HCT116 (cell line): ENCODE measurements around the gene SLC39A13. TPM values are rescaled to one million over a fixed set of nuclear protein-coding genes. Genes with fewer than 3 reads are reported as not detected.

ENCODE experiments used
- ATAC-seq: fragments of 200-7000 bp; cut with Tn5 transposase; 2 replicates; pipeline ENCODE4 v1.9.1; 2020; ENCODE audit warnings: mild to moderate bottlenecking, moderate library complexity
- BruUV-seq: library from RNA; stranded (reverse); fragments of 400-500 nt; replicated peaks from 2 replicates; lab custom pipeline; 2021; lab: Mats Ljungman, UMichigan
- CTCF ChIA-PET: fragments of 300-600 bp; sonication (Branson Sonifier 250); formaldehyde crosslinking; loops from one replicate; lab custom pipeline; 2021; ENCODE audit warnings: antibody characterized with exemption; lab: Charles Lee
- POLR2A ChIA-PET: fragments of 300-600, 350-600 bp; sonication (Branson Sonifier 250); formaldehyde crosslinking; loops from one replicate; lab custom pipeline; 2021; ENCODE audit warnings: antibody characterized with exemption; lab: Charles Lee
- RAD21 ChIA-PET, 2 experiments: fragments of 300-600 bp; sonication (Branson Sonifier 250); formaldehyde crosslinking; loops; one replicate each; lab custom pipeline; 2023; ENCODE audit warnings: low total read pairs in 2 of 2; ENCODE audit not compliant: uncharacterized antibody in 2 of 2, unreplicated experiment in 2 of 2, low non-redundant PET in 1 of 2; lab: Charles Lee
- DNase-seq: peaks from one replicate; pipeline ENCODE4 v3.0.0-alpha.2; 2010; ENCODE audit warnings: low read depth, low spot score
- H2AFZ ChIP-seq: fragments of 200-600 bp; shearing (Covaris generic), sonication (generic); 2 replicates; pipeline ENCODE4 v1.6.1; 2017; ENCODE audit warnings: low read depth, mixed run types, mixed read lengths, antibody characterized with exemption, low read length; ENCODE audit not compliant: poor library complexity, severe bottlenecking
- H3K27ac ChIP-seq: 2 replicates; pipeline ENCODE4 v1.5.1; 2012; ENCODE audit warnings: low read depth, low read length
- H3K27me3 ChIP-seq: fragments of 200-600 bp; sonication (generic); 2 replicates; pipeline ENCODE4 v1.6.1; 2016; ENCODE audit warnings: mixed run types, low read length, mixed read lengths; ENCODE audit not compliant: insufficient read depth
- H3K36me3 ChIP-seq, 2 experiments: fragments of 200-500 bp in 1 of 2; fragments of 200-600 bp in 1 of 2; sonication (Bioruptor generic) in 1 of 2; sonication (generic) in 1 of 2; 2 replicates each; pipeline versions ENCODE4 v1.5.1 to v1.6.1; 2014 to 2016; ENCODE audit warnings: low read length in 2 of 2, inconsistent platforms in 1 of 2, mixed read lengths in 1 of 2, mixed run types in 1 of 2; ENCODE audit not compliant: insufficient read depth in 2 of 2, control insufficient read depth in 1 of 2
- H3K4me1 ChIP-seq, 2 experiments: fragments of 200-600 bp in 1 of 2; sonication (generic) in 1 of 2; 2 replicates each; pipeline versions ENCODE4 v1.5.1 to v1.6.1; 2012 to 2017; ENCODE audit warnings: low read length in 2 of 2, inconsistent platforms in 1 of 2, mild to moderate bottlenecking in 1 of 2, mixed read lengths in 1 of 2, mixed run types in 1 of 2, moderate library complexity in 1 of 2; ENCODE audit not compliant: insufficient read depth in 2 of 2, control insufficient read depth in 1 of 2
- H3K4me2 ChIP-seq: fragments of 200-600 bp; sonication (generic); 2 replicates; pipeline ENCODE4 v1.6.1; 2017; ENCODE audit warnings: mixed run types, low read length, mixed read lengths
- H3K4me3 ChIP-seq, 2 experiments: fragments of 200-600 bp in 1 of 2; sonication (generic) in 1 of 2; replicated peaks in 1 of 2; 2 replicates each; pipeline ENCODE4 v1.5.1; 2011 to 2016; ENCODE audit warnings: low read length in 2 of 2, control low read depth in 1 of 2, low read depth in 1 of 2, mild to moderate bottlenecking in 1 of 2, mixed read lengths in 1 of 2, mixed run types in 1 of 2
- H3K79me2 ChIP-seq: fragments of 200-600 bp; sonication (generic); 2 replicates; pipeline ENCODE4 v1.6.1; 2017; ENCODE audit warnings: mild to moderate bottlenecking, mixed run types, low read length, moderate library complexity, mixed read lengths; ENCODE audit not compliant: insufficient read depth
- H3K9ac ChIP-seq: fragments of 200-600 bp; sonication (generic); 2 replicates; pipeline ENCODE4 v1.6.1; 2016; ENCODE audit warnings: low read length, mixed read lengths
- H3K9me2 ChIP-seq: fragments of 200-600 bp; sonication (generic), shearing (Covaris generic); 2 replicates; pipeline ENCODE4 v1.6.1; 2017; ENCODE audit warnings: mixed run types, mild to moderate bottlenecking, moderate library complexity; ENCODE audit not compliant: insufficient read depth
- H3K9me3 ChIP-seq, 2 experiments: fragments of 200-500 bp in 1 of 2; fragments of 200-600 bp in 1 of 2; sonication (Bioruptor generic) in 1 of 2; sonication (generic) in 1 of 2; 2 replicates each; pipeline ENCODE4 v1.6.1; 2014 to 2017; ENCODE audit warnings: low read length in 2 of 2, mixed read lengths in 2 of 2, inconsistent platforms in 1 of 2, low read depth in 1 of 2, mild to moderate bottlenecking in 1 of 2, mixed run types in 1 of 2, moderate library complexity in 1 of 2; ENCODE audit not compliant: control insufficient read depth in 1 of 2, insufficient read depth in 1 of 2
- H4K20me1 ChIP-seq: fragments of 200-600 bp; sonication (generic), shearing (Covaris generic); 2 replicates; pipeline ENCODE4 v1.6.1; 2017; ENCODE audit warnings: mixed run types, mild to moderate bottlenecking, moderate library complexity; ENCODE audit not compliant: insufficient read depth
- CBX3 ChIP-seq: IDR thresholded peaks from 2 replicates; pipeline ENCODE4 v1.6.1; 2012; ENCODE audit warnings: low read depth
- EZH2 ChIP-seq: fragments of 200-600 bp; sonication (generic); IDR thresholded peaks from 2 replicates; pipeline ENCODE4 v1.6.1; 2017; ENCODE audit warnings: antibody characterized with exemption, mixed run types
- EZH2phosphoT487 ChIP-seq: fragments of 200-600 bp; IDR thresholded peaks from 2 replicates; pipeline ENCODE4 v1.6.1; 2018; ENCODE audit warnings: antibody characterized with exemption, borderline replicate concordance
- FOSL1 ChIP-seq: IDR thresholded peaks from 2 replicates; pipeline ENCODE4 v1.6.1; 2012; ENCODE audit warnings: low read depth
- JUND ChIP-seq: IDR thresholded peaks from 2 replicates; pipeline ENCODE4 v1.6.1; 2012
- POLR2A ChIP-seq: IDR thresholded peaks from 2 replicates; pipeline ENCODE4 v1.7.0; 2011; ENCODE audit warnings: borderline replicate concordance; ENCODE audit not compliant: insufficient read depth, insufficient read length; ENCODE audit errors: extremely low read depth
- SIN3A ChIP-seq: IDR thresholded peaks from 2 replicates; pipeline ENCODE4 v1.6.1; 2012; ENCODE audit warnings: low read depth
- SP1 ChIP-seq: IDR thresholded peaks from 2 replicates; pipeline ENCODE4 v1.6.1; 2012; ENCODE audit warnings: low read depth
- TCF7L2 ChIP-seq: IDR thresholded peaks from 2 replicates; pipeline ENCODE4 v1.7.0; 2011; ENCODE audit warnings: borderline replicate concordance, inconsistent platforms; ENCODE audit not compliant: insufficient read depth, insufficient read length; ENCODE audit errors: extremely low read depth
- YY1 ChIP-seq: IDR thresholded peaks from 2 replicates; pipeline ENCODE4 v1.6.1; 2011; ENCODE audit warnings: low read length, low read depth, moderate library complexity, mild to moderate bottlenecking; ENCODE audit not compliant: insufficient replicate concordance; ENCODE audit errors: extremely low read depth
- ZFX ChIP-seq: fragments of 450-650 bp; IDR thresholded peaks from 2 replicates; pipeline ENCODE4 v1.6.1; 2017
- intact Hi-C: fragments of 100-400 bp; cut with micrococcal nuclease; formaldehyde crosslinking; loops from 2 replicates; pipeline ENCODE4 v1.10.0; 2022
- total RNA-seq: library from RNA; stranded (reverse); gene quantifications from one replicate; pipeline ENCODE4 v1.2.1, GENCODE V29; 2021; ENCODE audit not compliant: unreplicated experiment
- TF ChIP-seq, protein P1 (sequence below): IDR thresholded peaks from 2 replicates; pipeline ENCODE4 v1.6.1; 2012
- TF ChIP-seq, protein P2 (sequence below): IDR thresholded peaks from 2 replicates; pipeline ENCODE4 v1.6.1; 2012
- TF ChIP-seq, protein P3 (sequence below), 3 experiments: fragments of 200-600 bp in 1 of 3; sonication (generic) in 1 of 3; IDR thresholded peaks in 2 of 3; conservative IDR thresholded peaks in 1 of 3; 2 replicates each; pipeline ENCODE4 v1.5.1; 2012 to 2017; ENCODE audit warnings: low read depth in 2 of 3, low read length in 2 of 3, antibody characterized with exemption in 1 of 3, borderline replicate concordance in 1 of 3, control low read depth in 1 of 3, mild to moderate bottlenecking in 1 of 3, mixed read lengths in 1 of 3, mixed run types in 1 of 3, moderate library complexity in 1 of 3; ENCODE audit not compliant: insufficient read depth in 1 of 3

SLC39A13 gene
- total RNA-seq, 1 experiment from 2014 or later = 23.9 TPM

DNA sequence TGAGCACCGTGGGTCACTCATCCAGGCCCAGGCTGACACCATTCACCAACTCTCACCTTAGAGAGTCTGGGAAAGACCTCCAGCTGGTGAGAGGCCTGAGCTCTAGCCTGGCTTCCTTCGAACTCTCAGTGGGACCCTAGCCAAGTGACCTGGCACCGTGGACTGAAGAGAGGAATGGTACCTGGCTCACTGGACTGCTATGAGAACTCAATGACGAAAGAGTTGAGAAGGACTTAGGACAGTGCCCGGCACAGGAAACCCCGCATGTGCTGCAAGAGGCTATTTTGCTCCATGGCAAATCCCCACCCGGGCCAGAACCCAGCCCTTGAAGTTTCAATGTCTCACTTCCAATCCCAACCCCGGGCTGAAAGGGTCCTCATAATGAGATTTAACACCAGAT, 41.2 kb downstream of the SLC39A13 start (continued):
- no peak for TF ChIP-seq SP1

DNA sequence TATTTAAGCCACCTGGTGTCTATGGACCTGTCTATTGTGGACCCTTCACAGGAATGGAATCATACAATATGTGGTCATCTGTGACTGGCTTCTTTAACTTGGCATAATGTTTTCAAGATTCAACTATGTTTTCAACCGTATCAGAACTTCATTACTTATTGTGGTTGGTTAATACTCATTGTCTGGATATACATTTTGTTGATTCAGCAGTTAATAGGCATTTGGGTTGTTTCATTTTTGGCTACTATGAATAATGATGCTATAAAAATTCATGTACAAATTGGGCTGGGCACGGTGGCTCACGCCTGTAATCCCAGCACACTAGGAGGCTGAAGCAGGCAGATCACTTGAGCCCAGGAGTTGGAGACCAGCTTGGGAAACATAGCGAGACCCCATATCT, 43.0 kb downstream of the SLC39A13 start:
- H2AFZ ChIP-seq = no peak overlapping the region
- ChIA-PET RAD21 (no interaction called here), CTCF (no interaction called here), POLR2A (no interaction called here)
- BruUV-seq = no TSS peak
- no peaks in the 10 kb centered on the region for H3K9me3 ChIP-seq
- DNase-seq = no peak
- H3K9ac ChIP-seq = no peak overlapping the region
- no peak overlapping the region for H3K4me2 ChIP-seq
- no peak overlapping the region for H3K27ac ChIP-seq
- H3K27me3 ChIP-seq = no peaks in the 10 kb centered on the region
- no peaks in the 10 kb centered on the region for H3K36me3 ChIP-seq
- TF ChIP-seq EZH2phosphoT487 = no peak
- no peak for TF ChIP-seq FOSL1
- TF ChIP-seq, protein P1, sequence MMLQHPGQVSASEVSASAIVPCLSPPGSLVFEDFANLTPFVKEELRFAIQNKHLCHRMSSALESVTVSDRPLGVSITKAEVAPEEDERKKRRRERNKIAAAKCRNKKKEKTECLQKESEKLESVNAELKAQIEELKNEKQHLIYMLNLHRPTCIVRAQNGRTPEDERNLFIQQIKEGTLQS = no peak
- TF ChIP-seq YY1 = no peak
- no peak for TF ChIP-seq EZH2
- TF ChIP-seq, protein P2, sequence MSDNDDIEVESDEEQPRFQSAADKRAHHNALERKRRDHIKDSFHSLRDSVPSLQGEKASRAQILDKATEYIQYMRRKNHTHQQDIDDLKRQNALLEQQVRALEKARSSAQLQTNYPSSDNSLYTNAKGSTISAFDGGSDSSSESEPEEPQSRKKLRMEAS = no peak
- TF ChIP-seq CBX3 = no peak
- H3K9me2 ChIP-seq = no peaks in the 10 kb centered on the region
- peaks cover 0 to 2% of the 10 kb centered on the region in 2 experiments; a peak in 1 of 4 replicates for H3K4me1 ChIP-seq
- H3K79me2 ChIP-seq = no peaks in the 10 kb centered on the region
- ATAC-seq = no peak
- no peaks in the 10 kb centered on the region for H4K20me1 ChIP-seq
- no peak overlapping the region for H3K4me3 ChIP-seq
- intact Hi-C loops = no loop called here

DNA sequence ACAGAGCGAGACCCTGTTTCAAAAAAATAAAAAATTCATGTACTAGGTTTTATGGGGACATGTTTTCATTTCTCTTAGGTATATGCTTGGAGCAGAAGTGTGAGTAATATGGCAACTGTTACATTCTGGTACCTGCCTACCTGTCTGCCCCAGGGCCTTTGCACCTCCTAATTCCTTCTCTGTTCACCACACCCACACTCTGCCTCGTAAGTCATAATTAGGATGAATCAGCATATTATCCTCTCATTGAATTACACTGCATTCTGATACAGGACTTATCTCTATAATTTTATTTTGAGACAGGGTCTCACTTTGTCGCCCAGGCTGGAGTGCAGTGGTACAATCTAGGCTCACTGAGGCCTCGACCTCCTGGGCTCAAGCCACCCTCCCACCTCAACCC, 43.6 kb downstream of the SLC39A13 start:
- H3K27me3 ChIP-seq = no peaks in the 10 kb centered on the region
- no peaks in the 10 kb centered on the region for H3K9me2 ChIP-seq
- no peak overlapping the region for H3K27ac ChIP-seq
- intact Hi-C loops = no loop called here
- no TSS peak for BruUV-seq
- no peak for ATAC-seq
- H3K4me2 ChIP-seq = no peak overlapping the region
- H3K9me3 ChIP-seq = no peaks in the 10 kb centered on the region
- H2AFZ ChIP-seq = no peak overlapping the region
- ChIA-PET RAD21 (no interaction called here), POLR2A (no interaction called here), CTCF (no interaction called here)
- H3K9ac ChIP-seq = no peak overlapping the region
- H3K79me2 ChIP-seq = no peaks in the 10 kb centered on the region
- peaks cover 0 to 2% of the 10 kb centered on the region in 2 experiments; a peak in 1 of 4 replicates for H3K4me1 ChIP-seq
- H3K4me3 ChIP-seq = no peak overlapping the region
- no peak for DNase-seq
- no peaks in the 10 kb centered on the region for H4K20me1 ChIP-seq
- TF ChIP-seq, protein P1 = no peak
- TF ChIP-seq JUND (no peak), SIN3A (no peak), TCF7L2 (no peak), POLR2A (no peak), EZH2phosphoT487 (no peak), ZFX (no peak)
- TF ChIP-seq, protein P3, sequence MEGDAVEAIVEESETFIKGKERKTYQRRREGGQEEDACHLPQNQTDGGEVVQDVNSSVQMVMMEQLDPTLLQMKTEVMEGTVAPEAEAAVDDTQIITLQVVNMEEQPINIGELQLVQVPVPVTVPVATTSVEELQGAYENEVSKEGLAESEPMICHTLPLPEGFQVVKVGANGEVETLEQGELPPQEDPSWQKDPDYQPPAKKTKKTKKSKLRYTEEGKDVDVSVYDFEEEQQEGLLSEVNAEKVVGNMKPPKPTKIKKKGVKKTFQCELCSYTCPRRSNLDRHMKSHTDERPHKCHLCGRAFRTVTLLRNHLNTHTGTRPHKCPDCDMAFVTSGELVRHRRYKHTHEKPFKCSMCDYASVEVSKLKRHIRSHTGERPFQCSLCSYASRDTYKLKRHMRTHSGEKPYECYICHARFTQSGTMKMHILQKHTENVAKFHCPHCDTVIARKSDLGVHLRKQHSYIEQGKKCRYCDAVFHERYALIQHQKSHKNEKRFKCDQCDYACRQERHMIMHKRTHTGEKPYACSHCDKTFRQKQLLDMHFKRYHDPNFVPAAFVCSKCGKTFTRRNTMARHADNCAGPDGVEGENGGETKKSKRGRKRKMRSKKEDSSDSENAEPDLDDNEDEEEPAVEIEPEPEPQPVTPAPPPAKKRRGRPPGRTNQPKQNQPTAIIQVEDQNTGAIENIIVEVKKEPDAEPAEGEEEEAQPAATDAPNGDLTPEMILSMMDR (IDR thresholded peaks at IDR 0.05 in 2 of 3, conservative IDR thresholded peaks at IDR 0.05 in 1 of 3; ENCODE audit: borderline replicate concordance in 1 of 3, insufficient read depth in 1 of 3, low read depth in 2 of 3, low read length in 2 of 3) = no peak
- H3K36me3 ChIP-seq = no peaks in the 10 kb centered on the region
